Fibroblast of upper back skin (primary cell): ENCODE data around the gene PIK3C2G.

Experiments used
- DNase-seq: peaks from one replicate; pipeline ENCODE4 v3.0.0-alpha.2; 2013

PIK3C2G gene

GRCh38 chr12:18419311-18419710 lies 158.0 kb downstream of the PIK3C2G start:
- no peak for DNase-seq

- no peak for DNase-seq
Observed at GRCh38 chr12:18421867-18422266, 160.5 kb downstream of the PIK3C2G start.

GRCh38 chr12:18422871-18423270 lies 161.6 kb downstream of the PIK3C2G start:
- DNase-seq: peak; percentile 57

GRCh38 chr12:18424857-18425256 lies 163.5 kb downstream of the PIK3C2G start:
- no peak for DNase-seq

GRCh38 chr12:18427520-18427919 lies 166.2 kb downstream of the PIK3C2G start:
- no peak for DNase-seq

- no peak for DNase-seq
Observed at GRCh38 chr12:18428416-18428815, 167.1 kb downstream of the PIK3C2G start.

GRCh38 chr12:18429366-18429765 lies 168.0 kb downstream of the PIK3C2G start:
- DNase-seq: no peak

- DNase-seq: peak; percentile 58
Observed at GRCh38 chr12:18430425-18431048, 169.2 kb downstream of the PIK3C2G start.

GRCh38 chr12:18431771-18432170 lies 170.5 kb downstream of the PIK3C2G start:
- no peak for DNase-seq

GRCh38 chr12:18432206-18432605 lies 170.9 kb downstream of the PIK3C2G start:
- DNase-seq: no peak

- no peak for DNase-seq
Observed at GRCh38 chr12:18436170-18436569, 174.9 kb downstream of the PIK3C2G start.

GRCh38 chr12:18439541-18439940 lies 178.2 kb downstream of the PIK3C2G start:
- DNase-seq: peak; percentile 23

GRCh38 chr12:18443768-18444437 lies 182.6 kb downstream of the PIK3C2G start:
- no peak for DNase-seq

GRCh38 chr12:18446061-18446644 lies 184.8 kb downstream of the PIK3C2G start:
- no peak for DNase-seq

- DNase-seq: no peak
Observed at GRCh38 chr12:18454330-18454729, 193.0 kb downstream of the PIK3C2G start.

GRCh38 chr12:18456344-18456743 lies 195.0 kb downstream of the PIK3C2G start:
- no peak for DNase-seq

GRCh38 chr12:18457362-18457761 lies 196.0 kb downstream of the PIK3C2G start:
- no peak for DNase-seq

GRCh38 chr12:18461758-18462157 lies 200.4 kb downstream of the PIK3C2G start:
- no peak for DNase-seq

- DNase-seq: peak; percentile 88
Observed at GRCh38 chr12:18462442-18462841, 201.1 kb downstream of the PIK3C2G start.

GRCh38 chr12:18467620-18468245 lies 206.4 kb downstream of the PIK3C2G start:
- no peak for DNase-seq

- peak; percentile 57 for DNase-seq
Observed at GRCh38 chr12:18468246-18469075, 207.1 kb downstream of the PIK3C2G start.

GRCh38 chr12:18470251-18470650 lies 208.9 kb downstream of the PIK3C2G start:
- peak; percentile 46 for DNase-seq

GRCh38 chr12:18472304-18472703 lies 211.0 kb downstream of the PIK3C2G start:
- no peak for DNase-seq
